GM23248 (cell line): ENCODE measurements around the gene DSC3.

ENCODE experiments used
- EZH2 ChIP-seq: fragments of 200-600 bp; sonication (generic); IDR thresholded peaks from 2 replicates; pipeline ENCODE4 v1.6.1; 2018; ENCODE audit warnings: antibody characterized with exemption, mild to moderate bottlenecking; ENCODE audit not compliant: insufficient read depth, poor library complexity, severe bottlenecking
- EZH2phosphoT487 ChIP-seq: fragments of 200-600 bp; sonication (generic); IDR thresholded peaks from 2 replicates; pipeline ENCODE4 v1.6.1; 2018; ENCODE audit warnings: antibody characterized with exemption, moderate library complexity, mild to moderate bottlenecking, low read depth; ENCODE audit not compliant: insufficient read depth

DNA sequence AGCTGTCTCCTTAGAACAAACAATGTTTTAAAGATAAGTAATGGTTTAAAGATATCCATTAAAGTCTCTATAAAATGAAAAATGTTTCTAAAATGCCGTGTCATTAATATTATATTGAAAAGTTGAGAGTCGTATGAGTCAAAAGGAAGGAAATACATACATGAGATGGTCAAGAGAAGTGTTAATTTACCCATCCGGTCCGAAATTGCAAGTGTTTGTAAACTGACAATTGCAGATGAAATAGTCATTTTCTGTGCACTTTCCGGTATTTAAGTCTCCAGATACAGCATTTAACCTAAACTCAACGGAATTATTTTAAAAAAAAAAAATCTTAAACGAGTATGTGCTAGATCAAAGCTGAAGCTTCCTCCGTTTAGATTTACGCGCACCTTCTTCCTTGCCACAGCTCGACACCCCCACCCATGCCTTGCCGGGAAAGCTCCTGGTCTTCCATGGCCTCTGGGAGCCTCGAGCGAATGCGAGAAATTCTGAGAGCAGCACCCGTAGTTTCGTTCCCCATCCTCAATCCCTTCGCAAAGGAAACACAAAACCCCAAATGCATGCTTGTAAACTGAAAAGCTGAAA is 1.8 kb downstream of the DSC3 start:
- no peak for TF ChIP-seq EZH2
- TF ChIP-seq EZH2phosphoT487, result no peak
